ENCODE data around the gene PRPF6. TPM values are rescaled to one million over a fixed set of nuclear protein-coding genes. Genes with fewer than 3 reads are reported as not detected.

PRPF6 gene
- total RNA-seq, 1 donor from 2014 or later, result 46.8 TPM

- no peak for TF ChIP-seq CTCF (IDR thresholded peaks at IDR 0.05; ENCODE audit: borderline replicate concordance)
- no peaks in the 10 kb centered on the region for H3K36me3 ChIP-seq
- H3K4me1 ChIP-seq, result peaks cover 55% of the 10 kb centered on the region
- H3K4me3 ChIP-seq, result peak overlapping the region; percentile 56
- peaks cover 53% of the 10 kb centered on the region for H3K27me3 ChIP-seq (ENCODE audit: low read depth)
- DNase-seq, result no peak
- H3K9me3 ChIP-seq (replicated peaks), result no peaks in the 10 kb centered on the region
- intact Hi-C loops (cut with micrococcal nuclease), result no loop called here
- H3K27ac ChIP-seq (replicated peaks), result peak overlapping the region; percentile 94
These were observed 76.1 kb downstream of the PRPF6 start for GRCh38 chr20:64056889-64057627.

DNA sequence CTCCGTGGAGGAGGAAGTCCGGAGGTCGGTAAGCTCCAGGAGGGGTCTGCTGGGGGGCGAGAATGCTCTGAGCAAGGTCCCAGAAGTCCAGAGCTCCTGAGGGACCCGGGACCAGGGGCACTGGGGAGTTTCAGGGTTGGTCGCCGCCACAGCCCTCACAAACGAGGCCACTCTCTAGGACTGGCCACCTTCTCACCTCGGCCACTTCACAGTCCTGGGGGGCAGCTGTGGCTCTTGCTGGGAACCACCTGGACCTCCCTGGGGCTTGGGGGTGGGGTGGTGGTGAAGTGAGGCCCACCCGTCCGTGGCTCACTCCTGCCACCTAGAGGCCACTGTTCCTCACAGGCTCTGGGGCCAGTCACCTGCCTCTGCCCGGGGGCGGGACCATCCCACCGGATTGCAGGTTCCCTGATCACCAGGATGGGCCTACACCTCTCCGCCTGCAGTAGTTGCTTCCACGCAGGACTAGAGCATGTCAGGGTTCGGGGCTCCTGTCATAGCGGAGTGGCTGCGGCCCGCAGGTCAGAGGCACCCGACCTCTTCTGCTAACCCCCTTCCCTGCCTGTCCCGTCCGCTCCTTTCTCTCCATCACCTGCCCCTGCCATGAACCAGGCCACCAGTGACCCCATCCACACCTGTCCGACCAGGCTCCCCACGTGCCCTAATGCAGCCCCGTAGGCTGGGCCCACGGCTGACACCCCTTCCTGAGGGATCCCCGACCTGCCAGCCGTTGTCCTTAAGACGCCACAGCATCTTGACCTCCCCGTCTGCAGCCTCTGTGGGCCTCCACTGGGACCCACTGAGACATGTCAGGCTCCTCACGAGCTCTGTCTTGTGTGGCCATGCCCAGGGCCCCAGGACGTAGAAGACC, 76.9 kb downstream of the PRPF6 start:
- Histone ChIP-seq H3K4me3 (peak overlapping the region; percentile 56), H3K9me3 (replicated peaks) (no peaks in the 10 kb centered on the region), H3K27ac (replicated peaks) (peak overlapping the region; percentile 94), H3K27me3 (ENCODE audit: low read depth) (peaks cover 45% of the 10 kb centered on the region), H3K4me1 (peaks cover 55% of the 10 kb centered on the region), H3K36me3 (no peaks in the 10 kb centered on the region)
- TF ChIP-seq CTCF (IDR thresholded peaks at IDR 0.05; ENCODE audit: borderline replicate concordance), result peak; percentile 89
- intact Hi-C loops (cut with micrococcal nuclease), result no loop called here
- peak; percentile 75 for DNase-seq

GRCh38 chr20:64058536-64058935, 77.6 kb downstream of the PRPF6 start:
- intact Hi-C loops (cut with micrococcal nuclease), result no loop called here

DNA sequence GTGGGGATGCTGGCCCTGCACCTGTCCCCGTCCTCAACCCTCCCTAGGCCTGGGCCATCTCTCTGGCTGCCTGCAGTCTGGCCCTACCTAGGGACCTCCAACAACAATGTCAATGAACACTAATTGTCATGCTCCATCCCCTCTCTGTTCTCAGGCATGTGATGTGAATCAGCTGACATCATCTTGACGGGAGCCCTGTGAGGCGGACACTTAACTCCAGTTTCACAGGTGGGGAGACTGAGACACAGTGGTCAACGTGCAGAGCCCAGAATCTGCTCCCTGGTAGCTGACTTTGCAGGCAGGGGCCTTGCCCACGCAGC, 81.3 kb downstream of the PRPF6 start:
- Histone ChIP-seq H3K4me1 (peaks cover 45% of the 10 kb centered on the region), H3K36me3 (no peaks in the 10 kb centered on the region), H3K4me3 (peak overlapping the region; percentile 98), H3K27ac (replicated peaks) (peak overlapping the region; percentile 91), H3K27me3 (ENCODE audit: low read depth) (peaks cover 4% of the 10 kb centered on the region), H3K9me3 (replicated peaks) (no peaks in the 10 kb centered on the region)
- intact Hi-C loops (cut with micrococcal nuclease), result no loop called here
- DNase-seq, result no peak
- TF ChIP-seq CTCF (IDR thresholded peaks at IDR 0.05; ENCODE audit: borderline replicate concordance), result no peak

More at GRCh38 chr20:64058536-64058935, 77.6 kb downstream of the PRPF6 start:
- no peaks in the 10 kb centered on the region for H3K9me3 ChIP-seq (replicated peaks)
- no peaks in the 10 kb centered on the region for H3K36me3 ChIP-seq
- peaks cover 53% of the 10 kb centered on the region for H3K4me1 ChIP-seq
- TF ChIP-seq CTCF (IDR thresholded peaks at IDR 0.05; ENCODE audit: borderline replicate concordance), result no peak
- no peak for DNase-seq
- no peak overlapping the region for H3K4me3 ChIP-seq
- no peak overlapping the region for H3K27ac ChIP-seq (replicated peaks)
- peaks cover 41% of the 10 kb centered on the region for H3K27me3 ChIP-seq (ENCODE audit: low read depth)

- intact Hi-C loops (cut with micrococcal nuclease), result no loop called here
- Histone ChIP-seq H3K27me3 (ENCODE audit: low read depth) (no peaks in the 10 kb centered on the region), H3K4me1 (peaks cover 39% of the 10 kb centered on the region), H3K27ac (replicated peaks) (peak within 1 kb of the TSS; percentile 91), H3K36me3 (no peaks in the 10 kb centered on the region), H3K4me3 (peak within 1 kb of the TSS; percentile 98), H3K9me3 (replicated peaks) (no peaks in the 10 kb centered on the region)
- DNase-seq, result peak; percentile 98
- TF ChIP-seq CTCF (IDR thresholded peaks at IDR 0.05; ENCODE audit: borderline replicate concordance), result no peak
These were observed 81.9 kb downstream of the PRPF6 start, which contains the start of gene TCEA2 for GRCh38 chr20:64062596-64063388. TCEA2 (plus strand) TSS chr20:64063198; CDS start chr20:64063313, 115 bp downstream.

All from left ventricle myocardium inferior (tissue), 1 donor.